GM18867 (cell line): ENCODE results near the gene MREG.
"Not testable (repeated sequence)": the region's sequence is repeated elsewhere in the genome, so short reads cannot be mapped to it uniquely, and the experiment has no call there.

Experiments used
- ATAC-seq: cut with Tn5 transposase; IDR thresholded peaks from one replicate; pipeline ENCODE4 v1.9.1; 2021; ENCODE audit warnings: mild to moderate bottlenecking, moderate library complexity; ENCODE audit not compliant: unreplicated experiment

MREG gene

GRCh38 chr2:215994911-215995310 is 18.4 kb downstream of the MREG start:
- ATAC-seq: no peak

DNA sequence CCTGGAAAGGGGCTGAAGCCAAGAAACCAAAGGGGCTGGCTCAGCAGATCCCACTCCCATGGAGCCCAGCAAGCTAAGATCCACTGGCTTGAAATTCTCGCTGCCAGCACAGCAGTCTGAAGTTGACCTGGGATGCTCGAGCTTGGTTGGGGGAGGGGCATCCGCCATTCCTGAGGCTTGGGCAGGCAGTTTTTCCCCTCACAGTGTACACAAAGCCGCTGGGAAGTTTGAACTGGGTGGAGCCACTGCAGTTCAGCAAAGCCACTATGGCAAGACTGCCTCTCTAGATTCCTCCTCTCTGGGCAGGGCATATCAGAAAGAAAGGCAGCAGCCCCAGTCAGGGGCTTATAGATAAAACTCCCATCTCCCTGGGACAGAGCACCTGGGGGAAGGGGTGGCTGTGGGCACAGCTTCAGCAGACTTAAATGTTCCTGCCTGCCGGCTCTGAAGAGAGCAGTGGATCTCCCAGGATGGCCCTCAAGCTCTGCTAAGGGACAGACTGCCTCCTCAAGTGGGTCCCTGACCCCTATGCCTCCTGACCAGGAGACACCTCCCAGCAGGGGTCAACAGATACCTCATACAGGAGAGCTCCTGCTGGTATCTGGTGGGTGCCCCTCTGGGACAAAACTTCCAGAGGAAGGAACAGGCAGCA is 24.7 kb downstream of the MREG start:
- ATAC-seq: not testable (repeated sequence)

DNA sequence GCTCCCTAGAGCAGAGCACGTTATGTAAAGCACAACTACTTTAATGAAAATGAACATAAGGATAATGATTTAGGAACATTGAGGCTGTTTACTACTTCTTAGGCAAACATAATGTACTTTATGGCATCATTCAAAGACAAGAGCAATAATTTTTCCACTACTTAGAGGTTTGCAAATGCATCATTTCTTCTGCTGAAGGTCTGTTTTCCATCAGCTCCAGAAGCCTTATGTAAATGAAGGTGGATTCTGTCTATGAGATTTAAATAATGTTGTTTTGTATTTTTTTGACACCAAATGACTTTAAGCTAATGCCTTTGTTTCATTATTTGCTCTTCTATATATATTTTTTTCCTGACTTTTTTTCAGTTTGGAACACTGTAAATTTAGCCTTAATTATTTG is 28.1 kb downstream of the MREG start:
- no peak for ATAC-seq

DNA sequence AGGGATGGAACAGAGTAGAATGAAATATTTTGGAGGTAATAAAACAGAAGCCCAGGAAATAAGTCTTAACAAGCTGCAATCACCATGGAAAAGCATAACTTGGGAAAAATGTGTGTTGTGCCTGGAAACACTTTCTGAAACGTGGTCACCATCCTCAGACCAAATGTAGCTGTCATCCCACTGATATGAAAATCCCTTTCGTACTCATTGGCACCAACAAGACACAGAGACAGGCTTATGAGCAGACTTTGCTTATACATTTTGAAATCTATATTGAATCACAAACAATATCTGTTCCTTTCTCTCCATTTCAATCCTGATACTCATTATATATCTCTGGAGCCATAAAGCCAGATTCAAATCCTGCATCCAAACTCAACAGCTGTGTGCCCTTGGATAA is 28.7 kb downstream of the MREG start:
- no peak for ATAC-seq

DNA sequence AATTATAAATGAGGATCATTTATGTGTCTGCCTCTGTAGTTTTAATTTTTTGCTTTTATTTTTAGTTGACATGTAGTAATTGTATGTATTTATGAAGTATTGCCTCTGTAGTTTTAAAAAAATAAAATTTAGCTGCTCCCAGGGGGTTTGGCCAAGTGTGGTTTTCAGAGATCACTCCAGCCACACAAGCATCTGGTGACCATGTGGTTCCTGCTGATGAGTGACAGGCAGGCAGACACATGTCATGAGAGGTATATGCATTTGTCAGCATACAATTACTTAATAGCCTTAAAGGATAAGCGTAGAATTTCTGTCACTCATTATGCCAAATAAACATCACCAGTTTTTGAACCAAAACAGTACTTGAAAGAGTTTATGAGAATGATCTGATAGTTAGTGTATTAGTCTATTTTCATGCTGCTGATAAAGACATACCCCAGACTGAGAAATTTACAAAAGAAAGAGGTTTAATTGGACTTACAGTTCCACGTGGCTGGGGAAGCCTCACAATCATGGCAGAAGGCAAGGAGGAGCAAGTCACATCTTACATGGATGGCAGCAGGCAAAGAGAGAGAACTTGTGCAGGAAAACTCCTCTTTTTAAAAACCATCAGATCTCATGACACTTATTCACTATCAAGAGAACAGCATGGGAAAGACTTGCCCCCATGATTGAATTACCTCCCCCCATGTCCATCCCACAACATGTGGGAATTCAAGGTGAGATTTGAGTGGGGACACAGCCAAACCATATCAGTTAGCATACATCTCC is 29.6 kb downstream of the MREG start:
- ATAC-seq: peak; percentile 37

DNA sequence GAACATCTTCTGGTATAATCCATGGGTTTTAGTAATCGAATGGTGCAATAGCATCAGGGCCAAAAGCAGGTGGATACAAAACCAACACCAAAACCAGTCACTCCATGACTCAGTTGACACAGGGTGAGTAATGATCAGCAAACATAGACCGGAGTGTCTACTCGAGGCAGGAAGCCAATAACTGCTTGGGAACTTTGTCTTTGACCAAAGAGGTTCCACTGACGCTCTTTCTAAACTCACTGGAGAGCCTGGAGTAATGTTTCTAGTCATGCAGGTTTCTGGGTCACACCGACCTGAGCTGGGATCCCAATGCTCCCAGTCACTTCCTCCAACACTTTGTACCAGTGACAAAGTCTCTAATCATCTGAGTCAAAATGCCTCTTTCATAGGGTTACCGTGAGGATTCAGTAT is 30.9 kb downstream of the MREG start:
- ATAC-seq: peak; percentile 63

DNA sequence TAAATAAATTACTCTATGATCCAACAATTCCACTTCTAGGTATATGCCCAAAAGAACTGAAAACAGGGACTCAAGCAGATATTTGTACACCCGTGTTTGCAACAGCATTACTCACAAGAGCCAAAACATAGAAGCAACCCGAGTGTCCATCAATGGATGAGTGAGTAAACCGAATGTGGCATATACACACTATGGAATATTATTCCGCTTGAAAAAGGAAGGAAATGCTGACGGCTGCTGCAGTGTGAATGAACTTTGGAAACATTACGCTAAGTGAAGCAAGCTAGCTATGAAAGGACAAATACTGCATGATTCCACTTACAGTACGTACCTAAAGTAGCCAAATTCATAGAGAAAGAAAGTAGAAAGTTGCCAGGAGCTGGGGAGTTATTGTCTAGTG is 32.2 kb downstream of the MREG start:
- ATAC-seq: no peak

DNA sequence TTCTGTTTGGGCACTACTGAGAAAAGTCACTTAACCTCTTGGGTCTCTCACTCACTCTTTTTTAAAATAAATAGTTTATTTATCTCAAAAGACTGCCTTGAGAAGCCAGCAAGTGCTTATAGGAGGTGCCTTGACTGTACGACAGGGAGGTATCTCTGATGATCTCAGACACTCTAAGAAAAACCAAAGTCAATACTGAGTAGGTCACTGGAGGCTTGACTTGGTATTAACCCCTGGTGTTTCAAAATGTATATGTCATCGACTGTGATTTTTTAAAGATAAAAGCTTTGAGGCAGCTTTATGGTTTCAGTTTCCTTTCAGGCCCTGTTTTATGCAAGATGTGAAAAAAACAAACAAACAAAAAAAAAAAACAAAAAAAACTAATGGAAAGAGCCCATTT is 33.7 kb downstream of the MREG start:
- peak; percentile 62 for ATAC-seq

GRCh38 chr2:215974700-215975429 is 38.5 kb downstream of the MREG start:
- no peak for ATAC-seq

- ATAC-seq: no peak
These were observed 39.2 kb downstream of the MREG start for GRCh38 chr2:215973954-215974699.

DNA sequence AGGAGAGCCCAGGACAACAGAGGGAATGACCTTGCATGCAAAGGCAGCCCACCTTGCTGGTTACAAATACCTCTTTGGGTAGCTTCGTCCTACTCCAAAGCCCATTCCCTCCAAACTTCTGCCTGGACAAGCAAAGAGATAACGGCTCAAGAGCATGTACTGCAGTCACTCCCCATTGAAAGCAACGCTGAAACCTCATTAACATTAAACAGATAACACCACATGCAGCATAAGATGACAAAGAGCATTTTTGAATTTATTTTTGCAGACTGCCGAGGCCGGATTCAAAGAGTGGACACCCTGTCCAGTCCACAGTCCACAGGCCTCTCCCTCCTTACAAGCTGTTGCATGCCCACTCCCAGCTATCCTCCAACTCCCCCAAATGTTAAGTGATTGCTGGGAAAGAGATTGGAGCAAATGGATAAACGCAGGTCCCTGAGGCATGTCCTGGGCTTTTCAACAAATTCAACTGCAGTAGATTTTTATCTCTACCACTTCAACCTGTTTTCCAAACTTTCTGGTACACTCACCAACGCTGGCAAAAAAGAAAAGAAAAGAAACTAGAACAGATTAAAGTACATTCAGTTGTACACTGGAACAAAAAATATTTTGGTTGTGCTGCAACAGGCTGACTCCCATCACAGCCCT is 40.1 kb downstream of the MREG start:
- ATAC-seq: no peak

- ATAC-seq: no peak
These were observed 41.7 kb downstream of the MREG start for GRCh38 chr2:215971671-215972070.

- ATAC-seq: not testable (repeated sequence)
These were observed 42.5 kb downstream of the MREG start for GRCh38 chr2:215970894-215971293.

GRCh38 chr2:215970425-215970824 is 42.9 kb downstream of the MREG start:
- ATAC-seq: no peak

DNA sequence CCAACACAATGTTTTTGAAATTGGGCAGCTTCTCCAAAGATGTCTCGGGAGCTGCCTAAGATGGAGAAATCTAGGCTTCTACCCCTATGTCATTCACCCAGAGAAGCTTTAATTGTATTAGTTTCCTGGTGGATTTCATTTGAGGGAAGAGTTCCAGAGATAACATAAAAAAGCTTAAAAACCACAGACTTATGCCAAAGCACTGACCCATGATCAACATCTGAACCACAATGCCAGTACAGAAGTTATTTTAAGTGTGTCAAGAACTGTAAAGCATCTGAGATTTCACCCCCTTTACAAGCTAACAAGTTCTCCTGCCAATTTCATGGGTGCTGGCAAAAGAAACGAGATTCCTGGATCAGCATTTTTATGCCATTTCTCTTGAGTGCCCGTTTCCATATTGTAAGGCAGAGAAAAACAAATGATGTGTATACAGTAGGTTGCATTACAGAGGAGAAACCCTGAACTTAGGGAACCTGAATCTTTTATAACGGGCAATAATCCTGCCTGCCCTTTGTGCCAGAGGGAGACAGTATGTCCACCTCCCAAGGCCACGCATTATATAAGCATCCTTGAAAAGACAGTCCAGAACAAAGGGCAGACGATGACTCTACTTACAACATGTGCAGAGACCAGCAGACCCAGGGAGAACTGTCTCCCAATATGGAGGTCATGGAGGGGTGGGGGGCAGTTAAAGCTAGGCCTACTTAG is 44.1 kb downstream of the MREG start:
- no peak for ATAC-seq

DNA sequence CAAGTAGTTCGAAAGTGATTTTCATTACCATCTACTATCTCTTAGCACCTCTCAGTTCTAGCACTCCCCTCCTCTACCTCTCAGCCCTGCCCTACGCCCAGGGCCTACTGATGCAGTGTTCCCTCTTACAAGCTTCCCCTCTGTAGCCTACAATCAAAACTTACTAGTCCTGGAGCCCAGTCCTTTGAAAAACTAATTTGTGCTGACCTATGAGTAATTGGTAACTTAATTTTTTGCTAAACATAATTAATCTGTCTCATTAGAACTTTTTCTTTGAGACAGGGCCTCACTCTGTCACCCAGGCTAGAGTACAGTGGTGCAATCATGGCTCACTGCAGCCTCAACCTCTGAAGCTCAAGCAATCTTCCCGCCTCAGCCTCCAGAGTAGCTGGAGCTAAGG is 44.9 kb downstream of the MREG start:
- no peak for ATAC-seq

DNA sequence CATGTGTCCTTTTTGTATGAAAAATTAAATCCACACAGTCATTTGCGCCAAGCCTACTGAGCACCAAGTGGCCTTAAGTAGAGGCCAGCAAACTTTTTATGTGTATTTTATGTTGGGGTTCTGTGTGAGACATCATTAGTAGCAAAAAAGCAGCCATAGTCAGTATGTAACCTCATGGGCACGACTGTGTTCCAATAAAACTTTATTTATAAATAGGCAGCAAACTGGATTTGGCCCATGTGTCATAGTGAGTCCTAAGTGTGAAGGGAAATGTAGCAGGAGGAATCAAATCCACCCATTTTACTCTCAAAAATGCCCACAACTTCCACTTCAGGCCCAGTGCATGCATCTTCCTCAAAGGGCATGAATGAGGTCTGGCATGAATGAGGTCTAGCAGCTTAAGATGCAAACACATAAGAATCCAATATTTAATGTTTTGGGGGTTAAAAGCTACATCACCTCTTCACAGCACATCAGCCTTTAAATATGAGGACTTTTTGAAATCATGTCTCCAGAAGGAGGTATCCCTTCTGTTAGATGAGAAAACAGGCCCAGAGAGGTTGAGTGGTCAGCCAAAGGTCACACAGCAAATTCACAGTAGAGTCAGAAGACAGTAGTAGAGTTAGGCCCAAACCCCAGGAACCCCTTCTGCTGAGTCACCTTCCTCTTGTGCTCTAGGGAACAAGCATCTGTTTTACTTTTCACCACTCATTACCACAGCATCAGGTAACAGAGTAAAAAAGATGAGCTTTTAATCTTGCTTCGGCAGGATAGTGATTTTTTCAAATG is 45.6 kb downstream of the MREG start:
- ATAC-seq: no peak

DNA sequence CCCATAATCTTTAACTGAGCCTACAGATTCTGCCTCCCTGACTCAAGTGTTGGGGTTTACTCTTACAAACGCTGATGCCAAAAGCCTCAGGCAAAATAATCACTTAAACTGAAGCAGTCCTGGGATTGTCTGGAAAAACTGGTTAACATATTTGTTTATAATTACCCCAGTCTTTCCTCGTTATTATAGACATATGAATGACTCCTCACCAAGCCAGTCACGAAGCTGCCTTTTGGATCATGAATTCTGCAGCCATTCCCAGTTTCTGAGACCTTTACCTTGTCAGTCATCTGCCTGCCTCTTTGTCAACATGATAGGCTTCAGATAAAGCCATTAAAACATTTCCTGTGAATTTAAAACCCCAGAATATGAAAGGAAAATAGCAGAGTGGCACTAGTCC is 46.4 kb downstream of the MREG start:
- ATAC-seq: no peak

DNA sequence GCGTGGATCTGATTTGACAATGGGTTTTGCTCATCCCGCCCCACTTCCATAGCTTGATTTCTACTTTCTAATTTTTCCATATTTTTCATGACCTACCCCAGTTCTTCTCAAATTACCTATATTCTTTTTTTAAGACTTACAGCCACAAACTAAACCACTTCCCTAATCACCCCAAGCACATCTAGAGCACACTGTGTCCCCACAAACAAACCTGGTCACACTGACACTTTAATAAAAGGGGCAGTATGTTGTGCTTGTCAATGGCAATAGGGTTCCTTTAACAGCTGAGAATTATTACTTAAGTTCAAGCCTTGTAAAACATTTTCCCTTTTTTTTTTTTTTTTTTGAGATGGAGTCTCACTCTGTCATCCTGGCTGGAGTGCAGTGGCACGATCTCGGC is 47.1 kb downstream of the MREG start:
- no peak for ATAC-seq
